Stomach (tissue), 4 donors: ENCODE measurements around the gene CDH18.

Experiments
- EP300 ChIP-seq: sonication (generic); formaldehyde crosslinking; IDR thresholded peaks from one replicate; pipeline ENCODE4 v1.6.1; 2017; ENCODE audit warnings: antibody characterized with exemption
- POLR2A ChIP-seq, 4 donors: fragments of 450-650 bp; IDR thresholded peaks; one replicate each; pipeline ENCODE4 v1.6.1; 2016; ENCODE audit warnings: antibody characterized with exemption in 4 of 4, control low read depth in 2 of 4, mild to moderate bottlenecking in 1 of 4, moderate library complexity in 1 of 4
- POLR2AphosphoS5 ChIP-seq, 3 donors: sonication (generic); formaldehyde crosslinking; IDR thresholded peaks; one replicate each; pipeline ENCODE4 v1.6.1; 2016; ENCODE audit warnings: antibody characterized with exemption in 3 of 3
- TF ChIP-seq, protein P1 (sequence below), 7 experiments: fragments of 450-650 bp in 4 of 7; fragments of 200-600 bp in 3 of 7; sonication (generic) in 3 of 7; IDR thresholded peaks; one replicate each; pipeline ENCODE4 v1.5.1; 2016 to 2019; ENCODE audit warnings: antibody characterized with exemption in 7 of 7, control low read depth in 2 of 7, mild to moderate bottlenecking in 1 of 7

DNA sequence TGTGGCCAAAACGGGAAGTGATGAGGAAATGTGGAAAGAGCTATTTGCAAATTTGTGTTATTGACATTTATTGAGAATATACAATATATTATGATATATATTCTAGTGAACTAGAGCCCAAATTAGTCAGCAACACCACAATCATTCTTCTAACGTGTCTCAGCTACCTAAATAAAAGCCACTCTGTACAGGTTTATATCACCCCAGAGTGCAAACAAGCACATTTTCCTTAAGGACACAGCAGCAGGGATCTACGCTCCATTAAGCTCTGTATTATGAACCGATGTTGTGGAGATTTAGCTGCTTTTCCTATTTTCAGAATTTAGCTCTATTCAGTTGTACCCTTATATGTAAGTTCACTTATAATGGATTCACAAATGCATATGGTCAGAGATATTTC is 77.9 kb downstream of the CDH18 start:
- TF ChIP-seq, protein P1, sequence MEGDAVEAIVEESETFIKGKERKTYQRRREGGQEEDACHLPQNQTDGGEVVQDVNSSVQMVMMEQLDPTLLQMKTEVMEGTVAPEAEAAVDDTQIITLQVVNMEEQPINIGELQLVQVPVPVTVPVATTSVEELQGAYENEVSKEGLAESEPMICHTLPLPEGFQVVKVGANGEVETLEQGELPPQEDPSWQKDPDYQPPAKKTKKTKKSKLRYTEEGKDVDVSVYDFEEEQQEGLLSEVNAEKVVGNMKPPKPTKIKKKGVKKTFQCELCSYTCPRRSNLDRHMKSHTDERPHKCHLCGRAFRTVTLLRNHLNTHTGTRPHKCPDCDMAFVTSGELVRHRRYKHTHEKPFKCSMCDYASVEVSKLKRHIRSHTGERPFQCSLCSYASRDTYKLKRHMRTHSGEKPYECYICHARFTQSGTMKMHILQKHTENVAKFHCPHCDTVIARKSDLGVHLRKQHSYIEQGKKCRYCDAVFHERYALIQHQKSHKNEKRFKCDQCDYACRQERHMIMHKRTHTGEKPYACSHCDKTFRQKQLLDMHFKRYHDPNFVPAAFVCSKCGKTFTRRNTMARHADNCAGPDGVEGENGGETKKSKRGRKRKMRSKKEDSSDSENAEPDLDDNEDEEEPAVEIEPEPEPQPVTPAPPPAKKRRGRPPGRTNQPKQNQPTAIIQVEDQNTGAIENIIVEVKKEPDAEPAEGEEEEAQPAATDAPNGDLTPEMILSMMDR (IDR thresholded peaks at IDR 0.05): no peak
- TF ChIP-seq POLR2A (IDR thresholded peaks at IDR 0.05): no peak
- no peak for TF ChIP-seq POLR2AphosphoS5 (IDR thresholded peaks at IDR 0.05)
- no peak for TF ChIP-seq EP300
